Urothelium cell line (cell line): Measurements from ENCODE around the gene P2RY2.
"Not testable (repeated sequence)": the region's sequence is repeated elsewhere in the genome, so short reads cannot be mapped to it uniquely, and the experiment has no call there.

Experiments used
- DNase-seq: peaks from one replicate; pipeline ENCODE4 v3.0.0; 2011; ENCODE audit warnings: low spot score, mixed read lengths
- FAIRE-seq: peaks from 2 replicates; lab custom pipeline; 2011; peaks lifted over from hg19 to GRCh38; lab: Jason Lieb, UNC

Gene P2RY2

DNA sequence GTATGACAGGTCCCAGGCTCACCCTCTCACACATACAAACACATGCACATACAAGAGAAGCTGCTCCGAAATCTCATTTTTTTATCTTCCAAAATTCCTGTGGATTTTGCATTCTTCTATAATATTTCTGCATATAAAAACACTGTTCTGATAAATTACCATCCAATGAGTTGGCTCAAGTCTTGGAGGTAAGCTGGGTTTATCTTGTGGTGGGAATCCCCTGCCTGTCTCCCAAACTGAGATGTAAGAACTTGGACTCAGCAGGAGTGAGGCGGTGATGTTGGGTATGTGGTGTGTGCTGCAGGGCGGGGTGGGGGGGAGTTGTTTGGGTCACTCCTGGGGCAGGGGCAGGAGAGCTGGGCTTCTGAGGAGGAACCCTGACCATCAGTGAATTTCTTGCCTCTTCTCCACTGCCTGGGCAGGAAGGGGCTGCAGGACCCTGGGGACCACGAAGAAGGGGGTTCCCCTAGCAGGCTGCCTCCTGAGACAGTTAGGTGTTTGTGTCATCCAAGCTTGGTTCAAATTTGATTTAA lies 47.3 kb downstream of the P2RY2 start:
- DNase-seq (no peak), FAIRE-seq (no peak)

DNA sequence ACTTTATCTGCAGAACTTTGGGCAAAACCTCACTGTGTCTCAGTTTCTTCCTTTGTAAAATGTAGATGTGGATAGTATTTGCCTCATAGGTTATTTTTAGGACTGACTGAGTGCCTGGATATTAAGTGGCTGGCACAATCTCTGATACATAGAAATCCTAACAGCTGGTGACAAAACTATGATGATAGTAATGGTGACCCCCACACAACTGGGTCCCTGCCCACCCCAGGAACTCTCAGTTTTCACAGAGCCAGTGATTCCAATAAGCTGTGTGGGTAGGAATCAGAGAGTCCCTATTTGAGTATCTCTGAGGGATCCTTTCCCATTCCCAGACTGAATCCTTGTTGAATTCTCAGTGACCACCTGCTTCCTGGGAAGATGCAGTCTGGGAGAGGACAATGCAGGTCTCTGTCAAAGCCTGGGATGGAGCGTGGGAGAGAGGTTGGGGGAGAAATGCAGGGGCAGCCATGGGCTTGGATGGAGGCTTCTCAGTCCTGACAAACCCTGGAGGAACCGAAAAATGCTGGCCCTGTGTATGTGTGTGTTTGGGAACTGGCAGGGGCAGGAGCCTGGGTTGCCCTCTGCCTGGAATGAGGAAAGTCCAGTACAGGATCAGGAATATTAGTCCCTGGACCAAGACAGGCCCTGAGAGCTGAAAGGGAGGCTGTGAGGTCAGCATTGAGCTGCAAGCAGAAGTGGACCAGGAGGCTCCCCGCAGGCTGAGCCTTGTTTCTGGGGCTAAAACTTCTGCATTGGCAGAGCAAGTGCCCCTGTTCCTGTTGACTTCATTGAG lies 48.0 kb downstream of the P2RY2 start:
- FAIRE-seq: no peak

DNA sequence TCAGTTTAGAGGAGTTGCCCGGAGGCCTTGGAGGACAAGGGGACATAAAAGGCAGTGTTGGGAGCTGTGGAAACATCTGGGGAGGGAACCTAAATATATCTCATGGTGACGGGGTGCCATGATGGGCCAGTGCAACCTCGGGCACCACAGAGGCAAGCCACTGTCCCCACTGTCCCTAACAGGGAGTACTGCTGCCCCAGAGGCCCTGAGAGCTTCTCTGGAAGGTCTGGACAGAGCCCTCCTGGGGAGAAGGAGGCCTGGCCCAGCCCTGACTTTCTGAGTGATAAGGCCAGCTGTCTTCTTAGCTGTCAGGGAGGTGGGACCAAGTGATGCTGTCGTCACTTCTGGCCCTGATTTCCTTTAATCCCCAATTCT lies 48.6 kb downstream of the P2RY2 start:
- DNase-seq (no peak), FAIRE-seq (no peak)

More for the DNA sequence above, 48.0 kb downstream of the P2RY2 start:
- DNase-seq: no peak

DNA sequence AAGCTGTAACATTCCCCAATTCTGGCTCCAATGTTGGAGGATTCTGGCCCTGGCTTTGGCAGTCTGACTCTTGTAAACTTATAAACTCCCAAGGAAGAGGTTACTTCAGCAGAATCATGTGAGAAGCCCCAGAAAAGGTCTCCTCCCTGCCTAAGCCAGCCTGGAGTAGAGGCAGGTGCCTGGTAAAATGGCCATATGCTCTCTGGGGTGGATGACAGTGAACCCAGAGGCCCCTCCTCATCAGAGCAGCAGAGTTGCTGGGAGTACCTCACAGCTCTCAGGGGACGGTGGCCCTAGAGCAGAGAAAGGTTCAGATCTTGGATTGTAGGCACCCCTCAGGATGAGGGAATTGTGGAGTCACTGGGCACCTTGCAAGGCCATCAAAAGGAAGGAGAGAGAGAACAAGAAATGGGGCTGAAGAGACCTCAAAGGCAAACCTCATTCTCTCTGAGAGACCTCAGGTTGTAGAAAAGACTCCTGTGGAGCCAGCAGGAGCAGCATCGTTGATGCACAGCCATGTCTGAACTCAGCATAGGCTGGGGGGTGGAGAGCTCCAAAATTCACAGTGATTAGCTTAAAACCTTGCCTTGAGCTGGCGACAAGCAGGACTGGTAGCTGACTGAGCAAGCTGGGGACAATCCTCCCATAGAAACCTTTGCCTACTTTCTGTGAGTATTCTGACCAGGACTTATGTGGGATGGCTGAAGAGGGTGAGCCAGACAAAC lies 49.2 kb downstream of the P2RY2 start:
- FAIRE-seq: no peak

DNA sequence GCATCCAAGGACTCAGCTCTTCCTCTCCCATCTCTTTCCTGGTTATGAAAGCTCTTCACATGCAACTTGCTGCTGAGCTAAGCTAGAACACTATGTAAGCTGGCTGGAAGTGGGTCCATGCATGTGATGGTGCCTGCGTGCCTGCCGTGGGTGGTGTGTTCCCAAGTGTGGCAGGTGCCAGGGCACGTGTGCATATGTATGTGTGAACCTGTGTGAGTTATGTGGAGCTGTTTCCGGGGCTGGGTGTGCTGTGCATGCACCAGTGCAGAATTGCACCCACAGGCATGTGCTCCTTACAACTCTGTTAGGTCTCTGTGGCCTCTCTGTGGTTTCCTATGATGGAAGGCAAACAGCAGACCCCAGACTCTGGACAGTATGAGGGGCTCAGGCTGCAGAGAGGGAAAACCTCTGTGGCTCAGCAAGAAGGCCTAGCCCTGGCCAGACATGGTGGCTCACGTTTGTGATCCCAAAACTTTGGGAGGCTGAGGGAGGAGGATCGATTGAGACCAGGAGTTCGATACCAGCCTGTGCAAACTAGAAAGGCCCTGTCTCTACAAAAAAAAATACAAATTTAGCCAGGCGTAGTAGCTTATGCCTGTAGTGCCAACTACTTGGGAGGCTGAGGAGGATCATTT lies 49.9 kb downstream of the P2RY2 start:
- DNase-seq (no peak), FAIRE-seq (no peak)

More for the DNA sequence above, 49.2 kb downstream of the P2RY2 start:
- DNase-seq: no peak

DNA sequence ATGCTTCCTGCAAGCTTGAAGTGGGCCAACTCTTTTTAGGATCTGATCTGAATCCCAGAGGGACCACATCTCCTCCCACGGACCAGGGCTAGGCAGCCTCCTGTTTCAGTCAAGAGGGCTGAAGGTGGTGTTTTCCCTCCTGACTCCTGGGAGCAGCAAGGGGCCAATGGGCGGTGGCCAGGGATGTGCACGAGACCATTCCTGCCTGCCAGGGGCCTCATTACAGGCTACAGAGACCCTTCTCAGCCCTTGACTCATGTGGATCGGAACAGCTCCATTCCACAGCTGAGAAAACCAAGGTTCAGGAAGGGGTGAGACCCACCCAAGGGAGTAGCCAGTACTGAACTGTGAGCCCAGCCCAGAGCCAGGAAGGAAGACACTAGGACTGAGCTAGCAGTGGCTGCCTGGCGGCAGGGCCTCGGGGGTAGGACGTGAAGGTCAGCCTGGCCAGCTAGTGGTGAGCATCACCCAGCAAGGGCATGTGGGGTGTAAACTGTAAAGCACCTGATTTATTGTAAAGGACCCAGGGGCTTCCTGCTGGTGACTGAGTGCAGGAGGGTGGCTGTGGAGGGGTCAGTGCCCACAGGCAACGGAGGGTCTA lies 50.7 kb downstream of the P2RY2 start:
- DNase-seq: no peak
- no peak for FAIRE-seq

DNA sequence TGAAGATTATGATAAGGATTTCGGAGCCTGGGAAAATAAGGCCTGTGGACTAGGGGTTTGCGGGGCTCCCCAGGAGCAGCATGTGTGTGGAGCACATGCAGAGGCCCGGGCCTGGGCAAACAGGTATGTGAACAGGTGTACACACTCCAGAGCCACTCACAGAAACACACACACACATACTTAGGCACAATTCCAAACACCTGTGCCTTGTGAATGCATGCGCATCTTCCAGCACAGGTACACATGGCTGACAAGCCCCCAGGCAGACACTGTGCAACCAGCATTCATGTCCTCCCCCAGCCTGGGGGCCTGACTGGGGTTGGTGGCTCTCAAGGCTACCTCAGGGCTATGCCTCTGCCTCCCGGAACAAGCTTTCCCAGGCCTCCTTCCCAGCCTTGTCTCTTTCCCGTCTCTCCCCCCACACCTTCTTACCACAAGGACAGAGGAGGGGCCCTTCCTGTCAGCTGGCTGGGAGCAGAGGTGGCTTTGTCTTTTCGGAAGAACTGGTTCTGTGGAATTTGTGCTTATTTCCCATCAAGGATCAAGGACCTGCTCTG lies 51.5 kb downstream of the P2RY2 start:
- DNase-seq (no peak), FAIRE-seq (no peak)

DNA sequence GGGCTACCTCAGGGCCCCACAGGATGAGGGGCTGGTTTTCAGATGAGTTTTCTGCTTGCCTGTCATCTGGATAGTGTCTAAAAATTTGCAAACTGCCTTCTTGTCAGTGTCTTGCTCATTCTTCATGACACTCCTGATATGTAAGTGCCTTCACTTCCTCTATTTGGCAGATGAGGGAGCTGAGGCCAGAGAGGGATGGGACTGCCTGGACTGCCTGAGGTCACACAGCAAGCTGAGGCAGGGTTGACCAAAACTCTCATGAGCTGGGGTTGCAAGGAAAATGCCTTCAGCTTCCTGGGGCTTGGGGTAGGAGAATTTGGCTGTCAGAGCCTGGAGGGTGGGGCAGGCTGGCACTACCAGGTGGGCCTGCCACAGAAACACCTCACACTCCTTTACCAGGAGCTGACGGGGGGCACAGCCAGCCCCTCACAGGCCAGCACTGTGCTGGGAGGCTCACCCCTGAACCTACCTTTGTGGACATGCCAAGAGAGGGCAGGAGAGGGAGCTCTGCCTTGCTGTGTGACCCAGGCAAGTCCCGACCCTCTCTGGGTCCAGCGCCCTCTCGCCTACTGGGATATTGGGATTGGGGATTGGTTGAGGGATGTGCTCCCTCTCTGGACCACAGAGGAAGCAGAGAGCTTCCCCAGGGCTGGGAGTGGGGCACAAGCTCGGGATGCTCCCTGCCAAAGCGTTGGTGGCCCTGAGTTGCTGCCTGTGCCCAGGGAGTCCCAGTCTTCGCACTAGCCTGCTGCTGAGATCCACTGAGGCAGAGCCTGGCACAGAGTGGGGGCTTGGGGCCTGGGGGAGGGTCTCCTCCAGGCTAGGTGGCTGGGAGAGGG lies 52.2 kb downstream of the P2RY2 start:
- DNase-seq (no peak), FAIRE-seq (no peak)

DNA sequence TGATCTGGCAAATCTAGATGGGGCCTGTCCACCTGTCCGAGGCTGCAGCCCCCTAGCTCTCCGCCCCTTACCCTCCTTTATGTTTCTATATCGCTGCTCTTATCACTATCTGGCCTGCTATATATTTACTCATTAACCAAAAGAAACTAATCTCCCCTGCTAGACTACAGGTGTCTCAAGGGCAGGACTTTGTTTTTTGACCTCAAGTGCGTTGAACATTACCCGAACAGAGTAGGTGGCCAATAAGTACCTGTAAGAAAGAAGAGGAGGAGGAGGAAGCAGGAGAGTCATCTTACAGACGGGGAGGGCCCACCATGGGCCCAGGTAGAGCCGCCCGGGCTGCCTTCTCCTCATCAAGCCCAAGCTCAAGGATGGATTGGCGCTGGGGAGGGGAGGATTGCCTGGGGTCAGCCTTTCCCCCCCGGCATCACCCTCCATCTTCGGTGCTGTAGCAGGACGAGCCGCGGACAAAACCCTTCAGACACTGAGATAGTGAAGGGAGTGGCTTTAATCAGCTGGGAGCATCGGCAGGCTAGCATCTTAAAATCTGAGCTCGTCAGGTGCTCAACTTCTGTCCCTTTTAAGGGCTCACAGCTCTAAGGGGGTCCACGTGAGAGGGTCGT lies 52.9 kb downstream of the P2RY2 start:
- FAIRE-seq: no peak
- no peak for DNase-seq

DNA sequence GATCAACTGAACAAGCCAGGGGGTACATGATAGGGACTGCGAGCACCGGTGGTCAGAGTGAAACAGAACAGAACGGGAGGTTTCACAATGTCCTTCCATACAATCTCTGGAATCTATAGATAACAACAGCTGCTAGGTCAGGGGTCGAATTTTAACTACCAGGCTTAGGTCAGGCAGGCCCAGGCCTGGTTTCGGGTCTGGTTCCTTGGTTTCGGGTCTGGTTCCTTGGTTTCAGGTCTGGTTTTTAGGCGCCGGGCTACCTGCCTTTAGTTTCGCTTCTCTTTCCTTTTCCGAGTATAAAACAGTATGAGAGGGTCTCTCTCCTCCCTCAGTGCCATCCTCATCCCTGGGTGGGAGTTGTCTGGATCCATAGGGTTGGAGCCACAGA lies 53.4 kb downstream of the P2RY2 start:
- not testable (repeated sequence) for FAIRE-seq, DNase-seq

DNA sequence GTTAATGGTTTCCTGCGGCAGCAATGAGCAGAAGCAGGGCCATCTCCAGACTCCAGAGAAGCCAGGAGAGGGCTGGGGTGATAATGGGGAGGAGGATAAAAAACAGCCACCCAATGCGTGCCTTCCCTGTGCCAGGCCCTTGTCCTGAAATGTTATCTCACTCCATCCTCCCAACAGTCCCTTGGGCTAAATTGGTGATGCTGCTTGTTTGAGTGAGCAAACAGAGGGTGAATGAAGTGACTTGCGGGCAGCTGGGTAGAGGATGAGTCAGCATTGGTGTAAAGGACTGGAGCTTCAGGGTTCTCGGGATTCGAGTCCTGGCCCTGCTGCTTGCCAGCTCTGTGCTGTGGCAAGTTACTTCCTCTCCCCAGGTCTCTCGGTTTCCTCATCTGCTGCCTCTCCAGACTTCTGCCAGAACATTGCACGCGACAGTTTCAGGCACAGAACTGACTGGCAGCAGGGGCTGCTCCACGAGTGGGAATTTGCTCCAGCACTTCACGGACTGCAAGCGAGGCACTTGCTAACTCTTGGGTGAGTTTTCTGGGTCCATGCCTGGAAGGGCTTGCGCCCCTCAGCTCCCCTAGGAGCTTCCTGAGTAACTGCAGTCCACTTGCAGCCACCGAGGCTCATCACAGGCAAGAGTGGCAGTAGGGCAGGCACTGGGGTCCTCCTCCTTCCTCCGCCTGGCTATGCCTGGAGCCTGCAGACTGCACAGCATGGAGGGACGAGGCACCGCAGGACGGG lies 54.0 kb downstream of the P2RY2 start, which contains the start of gene P2RY6:
Gene P2RY6 (plus strand): TSS at position 403 of the 744 bp plus-strand sequence. CDS start 24,181 bp downstream, outside the sequence.
- FAIRE-seq: no peak
- peak; percentile 47 for DNase-seq

DNA sequence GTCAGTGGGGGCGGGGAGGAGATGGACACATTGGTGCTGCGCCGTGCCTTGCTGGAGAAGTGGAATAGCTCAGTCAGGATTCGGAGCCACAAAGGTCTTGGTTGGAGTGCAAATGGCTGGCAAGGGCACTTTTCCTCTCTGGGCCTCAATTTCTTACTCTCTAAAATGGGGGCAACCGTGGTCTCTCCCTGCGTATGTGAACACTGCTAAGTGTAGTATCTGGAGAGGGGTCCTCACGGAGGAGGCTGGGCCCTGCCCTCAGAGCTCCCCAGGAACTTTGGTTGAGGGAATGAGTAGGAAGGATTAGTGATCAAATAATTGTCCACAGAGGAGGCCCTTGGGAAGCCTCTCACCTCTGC lies 54.6 kb downstream of the P2RY2 start:
- no peak for DNase-seq
- no peak for FAIRE-seq

DNA sequence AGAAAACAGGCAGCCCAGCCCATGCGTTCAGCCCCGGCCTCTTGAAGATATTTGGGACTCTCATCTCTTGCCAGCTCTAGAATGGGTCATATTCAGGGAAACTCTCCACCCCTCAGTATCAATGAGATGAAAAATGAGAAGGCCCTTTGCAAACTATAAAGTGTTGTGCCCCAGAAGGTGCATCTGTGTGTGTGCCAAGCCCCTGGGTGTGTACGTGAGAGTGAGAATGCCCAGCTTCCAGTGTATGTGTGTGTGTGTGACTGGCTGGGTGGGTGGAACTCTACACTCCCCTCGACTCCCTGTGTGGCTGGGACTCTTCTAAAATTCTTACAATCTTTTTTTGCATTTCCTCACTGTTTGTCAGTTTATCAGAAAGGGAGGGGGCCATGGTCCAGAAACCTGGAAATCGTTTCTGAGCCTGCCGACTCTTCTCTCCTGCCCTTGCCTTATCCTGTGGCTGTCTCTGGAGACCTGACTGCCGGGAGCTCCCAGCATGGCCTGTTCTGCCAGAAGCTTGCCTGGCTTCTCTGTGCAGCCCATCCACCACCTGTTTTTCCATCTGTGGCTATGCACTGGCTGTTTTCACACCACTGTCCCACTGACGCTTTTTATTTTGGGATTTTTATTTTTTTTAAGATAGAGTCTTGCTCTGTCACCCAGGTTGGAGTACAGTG lies 55.3 kb downstream of the P2RY2 start:
- DNase-seq (no peak), FAIRE-seq (no peak)

DNA sequence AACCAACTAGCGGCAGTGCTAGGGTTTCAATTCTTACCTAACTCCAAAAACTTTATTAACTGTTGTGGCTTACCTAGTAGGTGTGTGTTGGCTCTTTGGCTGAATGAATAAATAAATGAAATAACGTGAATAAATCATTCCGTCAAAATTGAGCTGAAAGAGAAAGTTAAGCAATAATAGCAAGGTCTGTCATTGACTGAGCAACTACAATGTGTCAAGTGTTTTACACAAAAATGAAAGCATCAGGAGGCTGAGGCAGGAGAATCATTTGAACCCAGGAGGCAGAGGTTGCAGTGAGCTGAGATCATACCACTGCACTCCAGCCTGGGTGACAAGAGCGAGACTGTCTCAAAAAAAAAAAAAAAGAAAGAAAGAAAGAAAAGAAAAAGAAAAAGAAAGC lies 56.1 kb downstream of the P2RY2 start:
- FAIRE-seq: not testable (repeated sequence)

DNA sequence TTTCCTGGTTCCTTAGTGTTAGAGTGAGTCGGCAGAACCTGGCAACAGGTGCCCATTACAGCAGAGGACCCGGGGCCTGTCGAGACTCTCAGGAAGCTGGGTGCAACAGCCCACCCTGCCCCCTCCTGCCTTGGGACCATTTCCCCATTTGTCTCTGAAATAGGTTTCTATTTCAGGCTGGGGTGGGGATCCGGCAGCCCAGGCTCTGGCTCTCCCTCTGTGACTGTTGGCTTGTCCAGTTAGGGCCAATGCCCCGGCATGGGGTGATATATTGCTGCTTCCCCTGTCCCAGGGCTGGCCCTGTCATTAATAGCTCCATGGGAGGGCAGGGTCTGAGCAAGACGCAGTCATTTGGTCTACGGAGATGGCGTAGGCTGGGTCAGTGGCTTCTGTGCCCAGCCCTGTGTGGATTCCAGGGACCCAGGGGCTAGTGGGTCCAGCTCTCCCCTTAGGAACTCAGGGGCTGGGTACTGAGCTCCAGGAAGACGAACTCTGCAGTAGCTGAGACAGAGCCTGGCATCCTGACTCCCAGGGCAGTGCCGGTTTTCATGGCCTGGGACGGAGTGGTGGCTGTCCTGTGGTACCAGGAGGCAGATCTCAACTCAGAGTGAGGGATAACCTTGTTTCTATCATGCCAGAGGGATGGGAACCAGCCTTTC lies 56.8 kb downstream of the P2RY2 start:
- FAIRE-seq (no peak), DNase-seq (no peak)

More for the DNA sequence above, 56.1 kb downstream of the P2RY2 start:
- not testable (repeated sequence) for DNase-seq

DNA sequence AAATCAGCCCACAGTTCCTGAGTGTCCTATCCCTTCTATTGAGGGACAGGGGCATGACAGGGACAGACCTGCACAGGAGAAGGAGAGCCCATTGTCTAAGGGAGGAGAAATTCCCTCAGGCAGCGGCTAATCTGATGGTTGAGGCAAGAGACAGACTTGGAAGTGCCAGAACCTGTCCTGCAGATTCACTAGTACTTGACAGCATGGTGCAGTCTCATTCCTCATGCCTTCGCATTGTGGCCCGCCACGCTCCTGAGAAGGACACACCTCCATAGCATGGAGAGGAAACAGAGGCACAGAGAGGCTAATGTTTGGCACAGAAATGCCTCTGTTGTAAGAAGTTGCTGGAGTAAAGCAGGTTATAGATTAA lies 57.3 kb downstream of the P2RY2 start:
- FAIRE-seq (no peak), DNase-seq (no peak)

DNA sequence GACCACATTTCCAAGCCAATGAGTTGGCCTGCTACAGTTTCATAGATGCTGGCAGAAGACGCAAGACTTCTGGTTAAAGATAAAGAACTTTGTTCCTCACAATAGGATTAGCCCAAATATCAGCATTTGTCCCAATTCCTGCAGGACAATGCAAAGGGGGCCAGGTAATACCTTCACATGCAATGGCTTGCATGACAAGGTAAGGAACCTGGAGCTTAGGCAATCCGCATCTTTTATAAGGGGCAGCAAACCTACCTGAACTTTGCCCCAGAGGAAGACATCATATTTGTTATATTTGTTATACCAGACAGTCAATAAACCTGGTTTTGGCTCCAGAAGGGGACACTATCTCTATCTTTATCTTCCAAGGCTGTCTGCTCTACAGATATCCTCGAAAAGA lies 59.4 kb downstream of the P2RY2 start:
- no peak for DNase-seq
- no peak for FAIRE-seq

DNA sequence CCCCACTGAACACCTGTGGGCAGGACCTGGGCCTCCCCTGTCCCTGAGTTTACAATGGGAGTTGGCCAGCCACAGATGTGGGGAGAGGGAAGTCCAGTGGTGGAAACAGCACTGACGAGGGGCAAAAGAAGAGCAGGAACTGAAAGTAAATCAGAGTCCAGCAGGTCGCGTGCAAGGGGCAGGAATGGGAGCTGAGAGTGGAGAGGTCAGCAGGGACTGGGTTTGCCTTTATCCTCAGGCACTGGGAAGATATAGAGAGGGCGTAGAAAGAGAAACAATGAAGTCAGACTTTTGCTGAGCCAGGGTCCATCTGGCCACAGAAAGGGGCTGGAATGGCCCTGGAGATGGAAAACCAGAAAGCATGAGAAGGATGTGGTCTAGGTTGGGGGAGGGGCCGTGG lies 62.5 kb downstream of the P2RY2 start:
- FAIRE-seq (no peak), DNase-seq (no peak)
